ENCODE measurements around the gene FAM136A.
"Not testable (repeated sequence)": the region's sequence is repeated elsewhere in the genome, so short reads cannot be mapped to it uniquely, and the experiment has no call there.

Gene FAM136A

GRCh38 chr2:70302195-70302546, 304 bp upstream of the FAM136A start:
- not testable (repeated sequence) for DNase-seq
- intact Hi-C loops (cut with DNase I): loop anchor here (5.0 to 10.0 kb wide), 3 partner anchors 315 to 483 kb away; no protein-coding TSS in a partner anchor

GRCh38 chr2:70300771-70301343, 1.0 kb downstream of the FAM136A start:
- intact Hi-C loops (cut with DNase I): loop anchor here (5.0 to 10.0 kb wide), 3 partner anchors 316 to 484 kb away; no protein-coding TSS in a partner anchor
- DNase-seq: no peak

GRCh38 chr2:70297828-70298227, 4.0 kb downstream of the FAM136A start:
- DNase-seq: not testable (repeated sequence)

GRCh38 chr2:70283500-70284191, 18.2 kb downstream of the FAM136A start:
- intact Hi-C loops (cut with DNase I): no loop called here
- DNase-seq: no peak

More at GRCh38 chr2:70297828-70298227, 4.0 kb downstream of the FAM136A start:
- intact Hi-C loops (cut with DNase I): not testable (repeated sequence)

- DNase-seq: no peak
- intact Hi-C loops (cut with DNase I): no loop called here
Observed at GRCh38 chr2:70282439-70282838, 19.4 kb downstream of the FAM136A start.

GRCh38 chr2:70280242-70280798, 21.5 kb downstream of the FAM136A start:
- DNase-seq: no peak
- intact Hi-C loops (cut with DNase I): no loop called here

- DNase-seq: no peak
- intact Hi-C loops (cut with DNase I): no loop called here
Observed at GRCh38 chr2:70270323-70270722, 31.5 kb downstream of the FAM136A start.

GRCh38 chr2:70269422-70270302, 32.2 kb downstream of the FAM136A start:
- DNase-seq; intact Hi-C loops (cut with DNase I): not testable (repeated sequence)

GRCh38 chr2:70266925-70267324, 34.9 kb downstream of the FAM136A start:
- DNase-seq; intact Hi-C loops (cut with DNase I): not testable (repeated sequence)

GRCh38 chr2:70261501-70261900, 40.4 kb downstream of the FAM136A start:
- intact Hi-C loops (cut with DNase I): no loop called here
- no peak for DNase-seq

- intact Hi-C loops (cut with DNase I): no loop called here
- DNase-seq: peak in 8 of 10 donors; percentile 22 to 90 (median 42)
Observed at GRCh38 chr2:70258532-70258875, 43.4 kb downstream of the FAM136A start.

- intact Hi-C loops (cut with DNase I): no loop called here
Observed at GRCh38 chr2:70255637-70256314, 46.1 kb downstream of the FAM136A start.

GRCh38 chr2:70250434-70250833, 51.4 kb downstream of the FAM136A start:
- intact Hi-C loops (cut with DNase I): no loop called here
- no peak for DNase-seq

More at GRCh38 chr2:70255637-70256314, 46.1 kb downstream of the FAM136A start:
- no peak for DNase-seq

- intact Hi-C loops (cut with DNase I): loop anchor here (1.0 to 5.0 kb wide), 2 partner anchors 44 to 57 kb away; partner anchors contain the start of genes C2orf42 and SNRPG
Observed at GRCh38 chr2:70248181-70248847, 53.6 kb downstream of the FAM136A start, which contains the start of gene TIA1. Gene TIA1, minus strand, starts transcription at chr2:70248628. Its CDS starts 198 bp downstream, at chr2:70248430.

GRCh38 chr2:70247364-70248180, 54.3 kb downstream of the FAM136A start:
- intact Hi-C loops (cut with DNase I): loop anchor here (1.0 to 5.0 kb wide), 2 partner anchors 45 to 56 kb away; partner anchors contain the start of genes C2orf42 and SNRPG
- no peak for DNase-seq

More at GRCh38 chr2:70248181-70248847, 53.6 kb downstream of the FAM136A start, which contains the start of gene TIA1:
- peak; percentile 90 to 99 (median 94) for DNase-seq

Measured in posterior cingulate gyrus (tissue), 11 donors.